ENCODE results near the gene PPIP5K1.
"Not testable (repeated sequence)": the region's sequence is repeated elsewhere in the genome, so short reads cannot be mapped to it uniquely, and the experiment has no call there.

The PPIP5K1 gene

DNA sequence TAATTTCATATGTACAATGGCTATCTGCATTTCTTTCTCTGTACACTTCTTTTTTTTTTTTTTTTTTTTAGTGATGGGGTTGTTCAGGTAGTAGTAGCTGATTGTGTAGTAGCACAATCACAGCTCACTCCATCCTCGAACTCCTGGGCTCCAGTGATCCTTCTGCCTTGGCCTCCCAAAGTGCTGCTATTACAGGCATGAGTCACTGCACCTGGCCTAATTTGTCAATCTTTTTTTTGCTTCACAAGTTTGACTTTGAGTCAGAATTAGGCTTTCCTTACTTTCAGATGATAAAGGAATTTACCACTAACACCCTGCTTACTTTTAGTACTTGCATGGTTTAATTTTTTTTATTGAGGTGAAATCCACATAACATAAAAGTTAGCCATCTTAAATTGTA is 44.6 kb downstream of the PPIP5K1 start:
- DNase-seq, result no peak

DNA sequence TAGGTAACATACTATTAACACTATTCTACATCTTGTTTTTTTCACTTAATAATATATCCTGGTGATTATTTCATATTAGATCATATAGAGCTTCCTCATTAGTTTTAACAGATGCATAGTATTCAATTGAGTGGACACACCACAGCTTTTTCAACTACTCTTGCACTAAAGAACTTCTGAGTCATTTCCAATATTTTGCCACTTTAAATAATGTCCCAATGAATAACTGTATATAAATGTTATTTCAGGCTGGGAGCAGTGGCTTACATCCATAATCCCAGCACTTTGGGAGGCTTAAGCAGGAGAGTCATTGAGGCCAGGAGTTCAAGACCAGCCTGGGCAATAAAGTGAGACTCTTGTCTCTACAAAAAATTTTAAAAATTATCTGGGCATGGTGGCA is 45.7 kb downstream of the PPIP5K1 start:
- no peak for DNase-seq

DNA sequence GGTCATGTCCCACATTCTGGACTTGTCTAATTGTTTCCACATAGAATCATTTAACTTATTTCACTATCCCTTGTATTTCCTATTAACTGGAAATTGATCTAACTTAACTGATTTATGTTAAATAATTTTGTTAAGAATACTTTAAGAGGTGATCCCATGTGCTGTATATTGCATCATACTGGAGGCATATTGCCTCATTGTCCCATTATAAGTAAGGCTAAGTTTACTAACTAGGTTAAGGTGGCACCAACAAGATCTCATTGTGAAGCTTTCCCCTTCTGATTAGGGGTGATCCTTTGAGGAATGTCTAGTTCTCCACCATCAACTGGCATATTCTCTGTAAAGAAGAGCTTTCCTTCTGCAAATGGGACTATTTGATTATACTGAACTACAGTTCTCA is 48.2 kb downstream of the PPIP5K1 start:
- no peak for DNase-seq

DNA sequence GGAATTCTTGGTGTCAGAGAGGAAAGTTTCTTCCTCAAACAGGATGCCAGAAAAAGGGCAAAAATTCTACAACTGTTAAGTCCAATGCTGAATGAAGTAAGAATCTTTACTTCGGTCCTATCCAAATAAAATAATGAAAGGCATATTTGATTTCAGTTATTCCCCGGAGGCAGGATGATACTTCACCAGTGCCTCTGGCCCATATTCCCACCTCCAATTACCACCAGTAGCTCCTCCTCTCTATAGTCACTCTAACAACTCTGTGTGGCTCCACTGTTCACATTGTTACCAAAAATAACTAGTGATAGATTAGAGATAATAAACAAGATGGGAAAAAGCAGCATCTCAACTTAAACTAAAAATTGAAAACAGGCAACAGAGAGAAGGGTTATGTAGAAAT is 51.9 kb downstream of the PPIP5K1 start:
- DNase-seq, result no peak

DNA sequence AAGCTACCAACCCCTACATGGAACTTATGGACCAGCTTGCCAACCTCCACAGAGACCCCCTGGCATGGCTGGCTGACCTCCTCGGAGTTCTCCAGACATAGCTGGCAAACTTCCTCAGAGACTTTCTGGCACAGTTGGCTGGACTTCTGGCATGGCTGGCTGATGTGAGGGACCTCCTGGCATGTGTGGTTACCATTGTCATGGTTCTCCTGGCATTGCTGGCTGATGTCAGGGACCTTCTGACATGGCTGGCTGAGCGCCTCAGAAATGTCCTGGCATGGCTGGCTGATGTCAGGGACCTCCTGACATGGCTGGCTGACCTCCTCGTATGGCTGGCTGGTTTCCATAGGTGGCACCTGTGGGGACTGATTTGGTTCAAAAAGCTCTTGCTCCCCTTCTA is 55.1 kb downstream of the PPIP5K1 start:
- no peak for DNase-seq

DNA sequence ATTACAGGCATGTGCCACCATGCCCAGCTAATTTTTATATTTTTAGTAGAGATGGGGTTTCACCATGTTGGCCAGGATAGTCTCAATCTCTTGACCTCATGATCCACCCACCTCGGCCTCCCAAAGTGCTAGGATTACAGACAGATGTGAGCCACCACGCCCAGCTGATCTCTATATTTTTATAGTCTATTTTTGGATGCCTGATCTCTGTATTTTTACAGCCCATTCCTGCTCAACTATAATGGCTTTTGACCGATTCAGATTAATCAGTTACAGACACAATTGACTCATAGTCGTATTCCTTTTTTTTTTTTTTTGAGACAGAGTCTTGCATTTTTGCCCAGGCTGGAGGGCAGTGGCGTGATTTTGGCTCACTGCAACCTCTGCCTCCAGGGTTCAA is 57.2 kb downstream of the PPIP5K1 start:
- DNase-seq, result not testable (repeated sequence)

DNA sequence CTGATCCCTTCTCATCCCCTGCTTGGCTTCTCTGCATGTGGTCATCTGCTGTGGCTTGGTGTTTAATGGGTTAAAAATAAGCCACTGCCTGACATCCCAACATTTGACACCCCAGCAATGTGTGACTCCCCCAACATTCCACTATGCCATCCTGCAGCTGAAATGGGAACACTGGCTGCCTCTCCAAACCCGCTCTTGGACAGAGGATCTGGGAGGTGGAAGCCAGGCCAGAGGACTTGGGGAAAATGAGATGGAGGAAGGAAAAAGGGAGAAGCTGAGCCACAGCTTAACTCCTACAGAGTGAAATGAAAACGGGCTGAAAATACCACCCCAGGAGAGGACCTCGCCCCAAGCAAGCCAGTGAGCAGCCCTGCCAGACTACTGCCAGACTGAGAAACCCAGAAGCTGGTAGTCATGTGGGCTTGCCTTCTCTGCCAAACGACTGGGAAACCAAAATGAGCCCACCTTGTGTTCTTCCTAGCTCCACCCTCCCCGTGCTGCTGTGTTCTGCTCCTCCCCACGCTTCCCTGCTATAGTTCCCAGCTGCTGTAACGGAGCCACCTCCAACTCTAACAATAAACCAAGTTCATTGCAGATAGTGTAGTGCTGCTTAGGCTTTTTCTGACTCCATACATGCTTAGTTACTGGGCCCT is 58.9 kb downstream of the PPIP5K1 start:
- DNase-seq, result peak in 11 of 56 donors; percentile 8 to 67 (median 37)

DNA sequence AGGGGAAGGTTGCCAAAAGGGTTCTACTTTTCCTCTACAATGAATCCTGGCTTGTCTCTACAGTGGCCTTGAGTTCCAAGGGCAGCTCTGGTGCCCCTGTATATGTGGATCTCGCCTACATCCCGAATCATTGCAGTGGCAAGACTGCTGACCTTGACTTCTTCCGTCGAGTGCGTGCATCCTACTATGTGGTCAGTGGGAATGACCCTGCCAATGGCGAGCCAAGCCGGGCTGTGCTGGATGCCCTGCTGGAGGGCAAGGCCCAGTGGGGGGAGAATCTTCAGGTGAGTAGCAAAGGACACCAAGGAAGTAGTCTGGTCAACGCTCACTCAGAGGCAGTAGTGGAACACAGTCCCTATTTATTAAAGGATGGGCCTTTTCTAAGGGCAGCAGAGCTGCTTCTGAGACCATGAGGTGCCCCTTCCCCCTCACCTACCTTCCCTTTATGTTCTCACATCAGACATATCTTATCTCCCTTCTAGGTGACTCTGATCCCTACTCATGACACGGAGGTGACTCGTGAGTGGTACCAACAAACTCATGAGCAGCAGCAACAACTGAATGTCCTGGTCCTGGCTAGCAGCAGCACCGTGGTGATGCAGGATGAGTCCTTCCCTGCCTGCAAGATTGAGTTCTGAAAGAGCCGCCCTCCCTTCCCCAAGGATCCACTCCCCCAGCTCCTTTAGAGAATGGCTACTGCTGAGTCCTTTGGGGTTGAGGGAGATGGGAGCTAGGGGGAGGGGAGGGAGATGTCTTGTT is 60.2 kb downstream of the PPIP5K1 start:
- no peak for DNase-seq

DNA sequence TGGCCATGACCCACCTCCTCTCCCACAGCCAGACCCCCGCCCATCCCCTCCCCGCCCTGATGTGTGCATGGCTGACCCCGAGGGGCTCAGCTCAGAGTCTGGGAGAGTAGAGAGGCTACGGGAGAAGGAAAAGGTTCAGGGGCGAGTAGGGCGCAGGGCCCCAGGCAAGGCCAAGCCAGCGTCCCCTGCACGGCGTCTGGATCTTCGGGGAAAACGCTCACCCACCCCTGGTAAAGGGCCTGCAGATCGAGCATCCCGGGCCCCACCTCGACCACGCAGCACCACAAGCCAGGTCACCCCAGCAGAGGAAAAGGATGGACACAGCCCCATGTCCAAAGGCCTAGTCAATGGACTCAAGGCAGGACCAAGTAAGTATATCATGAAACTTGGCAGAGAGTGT is 60.9 kb downstream of the PPIP5K1 start:
- DNase-seq, result no peak

DNA sequence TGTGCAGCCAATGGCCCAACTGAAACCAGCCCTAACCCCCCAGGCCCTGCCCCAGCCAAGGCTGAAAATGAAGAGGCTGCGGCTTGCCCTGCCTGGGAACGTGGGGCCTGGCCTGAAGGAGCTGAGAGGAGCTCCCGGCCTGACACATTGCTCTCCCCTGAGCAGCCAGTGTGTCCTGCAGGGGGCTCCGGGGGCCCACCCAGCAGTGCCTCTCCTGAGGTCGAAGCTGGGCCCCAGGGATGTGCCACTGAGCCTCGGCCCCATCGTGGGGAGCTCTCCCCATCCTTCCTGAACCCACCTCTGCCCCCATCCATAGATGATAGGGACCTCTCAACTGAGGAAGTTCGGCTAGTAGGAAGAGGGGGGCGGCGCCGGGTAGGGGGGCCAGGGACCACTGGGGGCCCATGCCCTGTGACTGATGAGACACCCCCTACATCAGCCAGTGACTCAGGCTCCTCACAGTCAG is 61.4 kb downstream of the PPIP5K1 start:
- DNase-seq, result no peak

DNA sequence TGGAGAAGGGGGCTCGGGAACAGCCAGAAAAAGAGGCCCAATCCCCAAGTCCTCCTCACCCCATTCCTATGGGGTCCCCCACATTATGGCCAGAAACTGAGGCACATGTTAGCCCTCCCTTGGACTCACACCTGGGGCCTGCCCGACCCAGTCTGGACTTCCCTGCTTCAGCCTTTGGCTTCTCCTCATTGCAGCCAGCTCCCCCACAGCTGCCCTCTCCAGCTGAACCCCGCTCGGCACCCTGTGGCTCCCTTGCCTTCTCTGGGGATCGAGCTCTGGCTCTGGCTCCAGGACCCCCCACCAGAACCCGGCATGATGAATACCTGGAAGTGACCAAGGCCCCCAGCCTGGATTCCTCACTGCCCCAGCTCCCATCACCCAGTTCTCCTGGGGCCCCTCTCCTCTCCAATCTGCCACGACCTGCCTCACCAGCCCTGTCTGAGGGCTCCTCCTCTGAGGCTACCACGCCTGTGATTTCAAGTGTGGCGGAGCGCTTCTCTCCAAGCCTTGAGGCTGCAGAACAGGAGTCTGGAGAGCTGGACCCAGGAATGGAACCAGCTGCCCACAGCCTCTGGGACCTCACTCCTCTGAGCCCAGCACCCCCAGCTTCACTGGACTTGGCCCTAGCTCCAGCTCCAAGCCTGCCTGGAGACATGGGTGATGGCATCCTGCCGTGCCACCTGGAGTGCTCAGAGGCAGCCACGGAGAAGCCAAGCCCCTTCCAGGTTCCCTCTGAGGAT is 62.0 kb downstream of the PPIP5K1 start:
- DNase-seq, result no peak

DNA sequence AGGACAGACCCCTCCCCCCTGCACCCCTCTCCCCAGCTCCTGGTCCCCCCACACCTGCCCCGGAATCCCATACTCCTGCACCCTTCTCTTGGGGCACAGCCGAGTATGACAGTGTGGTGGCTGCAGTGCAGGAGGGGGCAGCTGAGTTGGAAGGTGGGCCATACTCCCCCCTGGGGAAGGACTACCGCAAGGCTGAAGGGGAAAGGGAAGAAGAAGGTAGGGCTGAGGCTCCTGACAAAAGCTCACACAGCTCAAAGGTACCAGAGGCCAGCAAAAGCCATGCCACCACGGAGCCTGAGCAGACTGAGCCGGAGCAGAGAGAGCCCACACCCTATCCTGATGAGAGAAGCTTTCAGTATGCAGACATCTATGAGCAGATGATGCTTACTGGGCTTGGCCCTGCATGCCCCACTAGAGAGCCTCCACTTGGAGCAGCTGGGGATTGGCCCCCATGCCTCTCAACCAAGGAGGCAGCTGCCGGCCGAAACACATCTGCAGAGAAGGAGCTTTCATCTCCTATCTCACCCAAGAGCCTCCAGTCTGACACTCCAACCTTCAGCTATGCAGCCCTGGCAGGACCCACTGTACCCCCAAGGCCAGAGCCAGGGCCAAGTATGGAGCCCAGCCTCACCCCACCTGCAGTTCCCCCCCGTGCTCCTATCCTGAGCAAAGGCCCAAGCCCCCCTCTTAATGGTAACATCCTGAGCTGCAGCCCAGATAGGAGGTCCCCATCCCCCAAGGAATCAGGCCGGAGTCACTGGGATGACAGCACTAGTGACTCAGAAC is 62.8 kb downstream of the PPIP5K1 start:
- DNase-seq, result no peak

DNA sequence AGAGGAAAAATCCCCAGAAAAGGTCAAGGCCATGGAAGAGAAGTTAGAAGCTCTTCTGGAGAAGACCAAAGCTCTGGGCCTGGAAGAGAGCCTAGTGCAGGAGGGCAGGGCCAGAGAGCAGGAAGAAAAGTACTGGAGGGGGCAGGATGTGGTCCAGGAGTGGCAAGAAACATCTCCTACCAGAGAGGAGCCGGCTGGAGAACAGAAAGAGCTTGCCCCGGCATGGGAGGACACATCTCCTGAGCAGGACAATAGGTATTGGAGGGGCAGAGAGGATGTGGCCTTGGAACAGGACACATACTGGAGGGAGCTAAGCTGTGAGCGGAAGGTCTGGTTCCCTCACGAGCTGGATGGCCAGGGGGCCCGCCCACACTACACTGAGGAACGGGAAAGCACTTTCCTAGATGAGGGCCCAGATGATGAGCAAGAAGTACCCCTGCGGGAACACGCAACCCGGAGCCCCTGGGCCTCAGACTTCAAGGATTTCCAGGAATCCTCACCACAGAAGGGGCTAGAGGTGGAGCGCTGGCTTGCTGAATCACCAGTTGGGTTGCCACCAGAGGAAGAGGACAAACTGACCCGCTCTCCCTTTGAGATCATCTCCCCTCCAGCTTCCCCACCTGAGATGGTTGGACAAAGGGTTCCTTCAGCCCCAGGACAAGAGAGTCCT is 63.6 kb downstream of the PPIP5K1 start:
- no peak for DNase-seq

DNA sequence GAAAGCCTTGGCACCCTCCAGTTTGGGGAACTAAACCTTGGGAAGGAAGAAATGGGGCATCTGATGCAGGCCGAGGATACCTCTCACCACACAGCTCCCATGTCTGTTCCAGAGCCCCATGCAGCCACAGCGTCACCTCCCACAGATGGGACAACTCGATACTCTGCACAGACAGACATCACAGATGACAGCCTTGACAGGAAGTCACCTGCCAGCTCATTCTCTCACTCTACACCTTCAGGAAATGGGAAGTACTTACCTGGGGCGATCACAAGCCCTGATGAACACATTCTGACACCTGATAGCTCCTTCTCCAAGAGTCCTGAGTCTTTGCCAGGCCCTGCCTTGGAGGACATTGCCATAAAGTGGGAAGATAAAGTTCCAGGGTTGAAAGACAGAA is 64.9 kb downstream of the PPIP5K1 start:
- no peak for DNase-seq

DNA sequence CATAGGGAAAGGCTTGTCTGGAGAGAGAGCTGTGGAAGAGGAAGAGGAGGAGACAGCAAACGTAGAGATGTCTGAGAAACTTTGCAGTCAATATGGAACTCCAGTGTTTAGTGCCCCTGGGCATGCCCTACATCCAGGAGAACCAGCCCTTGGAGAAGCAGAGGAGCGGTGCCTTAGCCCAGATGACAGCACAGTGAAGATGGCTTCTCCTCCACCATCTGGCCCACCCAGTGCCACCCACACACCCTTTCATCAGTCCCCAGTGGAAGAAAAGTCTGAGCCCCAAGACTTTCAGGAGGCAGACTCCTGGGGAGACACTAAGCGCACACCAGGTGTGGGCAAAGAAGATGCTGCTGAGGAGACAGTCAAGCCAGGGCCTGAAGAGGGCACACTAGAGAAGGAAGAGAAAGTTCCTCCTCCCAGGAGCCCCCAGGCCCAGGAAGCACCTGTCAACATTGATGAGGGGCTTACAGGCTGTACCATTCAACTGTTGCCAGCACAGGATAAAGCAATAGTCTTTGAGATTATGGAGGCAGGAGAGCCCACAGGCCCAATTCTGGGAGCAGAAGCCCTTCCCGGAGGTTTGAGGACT is 65.7 kb downstream of the PPIP5K1 start:
- no peak for DNase-seq

DNA sequence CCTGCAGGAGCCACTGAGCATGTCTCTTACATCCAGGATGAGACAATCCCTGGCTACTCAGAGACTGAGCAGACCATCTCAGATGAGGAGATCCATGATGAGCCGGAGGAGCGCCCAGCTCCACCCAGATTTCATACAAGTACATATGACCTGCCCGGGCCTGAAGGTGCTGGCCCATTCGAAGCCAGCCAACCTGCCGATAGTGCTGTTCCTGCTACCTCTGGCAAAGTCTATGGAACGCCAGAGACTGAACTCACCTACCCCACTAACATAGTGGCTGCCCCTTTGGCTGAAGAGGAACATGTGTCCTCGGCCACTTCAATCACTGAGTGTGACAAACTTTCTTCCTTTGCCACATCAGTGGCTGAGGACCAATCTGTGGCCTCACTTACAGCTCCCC is 66.4 kb downstream of the PPIP5K1 start:
- no peak for DNase-seq

DNA sequence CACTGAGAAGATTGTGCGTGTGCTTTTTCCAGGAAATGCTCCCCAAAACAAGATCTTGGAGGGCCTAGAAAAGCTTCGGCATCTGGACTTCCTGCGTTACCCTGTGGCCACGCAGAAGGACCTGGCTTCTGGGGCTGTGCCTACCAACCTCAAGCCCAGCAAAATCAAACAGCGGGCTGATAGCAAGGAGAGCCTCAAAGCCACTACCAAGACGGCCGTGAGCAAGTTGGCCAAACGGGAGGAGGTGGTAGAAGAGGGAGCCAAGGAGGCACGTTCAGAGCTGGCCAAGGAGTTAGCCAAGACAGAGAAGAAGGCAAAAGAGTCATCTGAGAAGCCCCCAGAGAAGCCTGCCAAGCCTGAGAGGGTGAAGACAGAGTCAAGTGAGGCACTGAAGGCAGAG is 67.8 kb downstream of the PPIP5K1 start:
- DNase-seq, result no peak

DNA sequence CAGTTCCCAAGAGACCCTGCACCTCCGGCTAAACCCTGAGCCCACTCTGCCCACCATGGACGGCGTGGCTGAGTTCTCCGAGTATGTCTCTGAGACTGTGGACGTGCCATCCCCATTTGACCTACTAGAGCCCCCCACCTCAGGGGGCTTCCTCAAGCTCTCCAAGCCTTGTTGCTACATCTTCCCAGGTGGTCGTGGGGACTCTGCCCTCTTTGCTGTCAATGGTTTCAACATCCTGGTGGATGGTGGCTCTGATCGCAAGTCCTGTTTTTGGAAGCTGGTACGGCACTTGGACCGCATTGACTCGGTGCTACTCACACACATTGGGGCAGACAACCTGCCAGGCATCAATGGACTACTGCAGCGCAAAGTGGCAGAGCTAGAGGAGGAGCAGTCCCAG is 68.6 kb downstream of the PPIP5K1 start:
- no peak for DNase-seq

DNA sequence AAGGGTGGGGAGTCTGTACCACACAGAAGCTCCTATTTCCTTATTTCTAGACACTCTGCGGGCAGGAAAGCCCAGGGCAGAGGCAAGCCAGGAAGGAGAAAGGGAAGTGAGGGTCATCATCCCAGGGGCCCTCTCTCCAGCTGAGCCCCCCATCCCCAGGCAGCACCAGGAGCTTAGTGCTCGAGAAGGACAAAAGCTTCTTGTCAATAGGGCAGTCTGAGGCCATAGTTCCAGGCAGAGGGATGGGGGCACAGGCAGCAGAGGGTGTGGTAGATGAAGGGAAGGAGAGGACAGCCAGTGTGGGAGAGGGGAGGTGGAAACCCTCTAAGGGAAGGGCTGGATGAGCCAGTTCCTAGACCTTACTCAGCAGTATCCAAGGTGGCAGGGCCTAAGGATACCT is 69.9 kb downstream of the PPIP5K1 start:
- DNase-seq, result no peak

DNA sequence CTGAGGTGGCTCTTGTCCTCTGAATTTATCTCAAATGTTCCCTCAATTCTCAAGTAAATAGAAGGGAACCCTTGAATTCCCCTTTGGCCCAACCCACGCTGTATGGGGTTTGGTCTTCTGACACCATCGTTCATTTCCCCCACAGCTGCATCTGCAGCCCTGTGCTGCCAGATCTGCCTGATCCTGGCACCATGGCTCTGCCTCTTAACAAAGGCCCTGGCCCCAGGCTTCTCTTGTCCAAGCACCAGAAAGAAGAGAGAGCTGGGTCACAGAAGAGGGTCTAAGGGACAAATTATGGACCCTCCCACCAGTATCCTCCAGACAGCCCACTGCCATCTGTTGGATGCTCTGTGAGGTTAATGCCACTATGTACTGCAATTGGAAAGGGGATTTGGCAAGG is 70.8 kb downstream of the PPIP5K1 start:
- DNase-seq, result peak in 32 of 56 donors; percentile 15 to 78 (median 42)

Measured in amygdala (tissue), 56 donors.